Right ventricle myocardium superior (tissue), 1 donor: ENCODE results near the gene EHBP1L1. TPM values are rescaled to one million over a fixed set of nuclear protein-coding genes. Genes with fewer than 3 reads are reported as not detected.

ENCODE experiments used
- ATAC-seq: fragments of 200-7000 bp; cut with Tn5 transposase; one replicate; pipeline ENCODE4 v1.9.1; 2020; ENCODE audit warnings: mild to moderate bottlenecking; ENCODE audit not compliant: poor library complexity
- DNase-seq: peaks from one replicate; pipeline ENCODE4 v3.0.0-alpha.2; 2020
- intact Hi-C: fragments of 100-400 bp; cut with DNase I; formaldehyde crosslinking; loops from one replicate; pipeline ENCODE4 v1.11.2; 2022
- total RNA-seq: library from RNA; stranded (reverse); fragmentation: NEBNext Ultra II Directional; extraction: Animal tissue kit (Norgen Biotek cat#: 25700); gene quantifications from one replicate; pipeline ENCODE4 v1.2.1, GENCODE V29; 2021
- donor health status: DM: no; HTN: yes; CAD: no; lungs with severe emphysema.

Gene EHBP1L1
- total RNA-seq, 1 donor from 2014 or later = 44.9 TPM

DNA sequence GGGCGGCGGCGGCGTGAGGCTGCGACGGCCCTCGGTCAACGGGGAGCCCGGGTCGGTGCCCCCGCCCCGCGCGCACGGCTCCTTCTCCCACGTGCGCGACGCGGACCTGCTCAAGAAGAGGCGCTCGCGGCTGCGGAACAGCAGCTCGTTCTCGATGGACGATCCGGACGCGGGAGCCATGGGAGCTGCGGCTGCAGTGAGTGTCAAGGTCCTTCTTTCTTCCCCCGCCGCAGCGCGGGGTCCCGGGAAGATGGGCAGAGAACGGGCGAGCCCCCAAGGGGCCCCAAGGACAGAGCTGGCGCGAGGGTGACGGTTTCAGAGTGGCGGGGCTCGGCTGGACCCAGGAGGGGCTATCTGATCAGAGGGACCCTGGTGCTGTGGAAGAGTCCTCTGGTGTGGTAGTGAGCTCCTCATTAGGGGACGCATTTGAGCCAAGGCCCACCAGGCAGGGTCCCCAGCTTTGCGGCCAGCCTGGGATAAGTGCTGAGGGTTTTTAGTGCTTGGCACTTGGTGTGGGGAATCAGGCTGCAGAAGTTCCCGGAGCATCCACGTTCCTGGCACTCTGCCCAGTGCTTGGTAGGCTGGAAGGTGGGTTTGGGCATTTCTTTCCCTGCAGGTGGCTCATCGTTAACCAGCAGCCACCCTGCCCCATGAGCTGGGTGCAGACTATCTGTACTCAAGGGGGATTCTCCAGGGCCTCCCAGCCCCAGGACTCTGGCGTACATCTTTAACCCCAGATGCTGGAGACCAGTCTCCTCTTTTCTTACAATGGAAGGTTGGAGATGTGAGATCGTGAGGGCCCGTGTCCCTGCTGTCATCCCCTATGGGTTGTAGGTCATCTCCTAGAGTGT is 9.8 kb downstream of the EHBP1L1 start:
- DNase-seq (no peak), ATAC-seq (no peak)
- intact Hi-C loops = no loop called here

- ATAC-seq (no peak), DNase-seq (no peak)
- intact Hi-C loops = no loop called here
These were observed 10.4 kb downstream of the EHBP1L1 start for GRCh38 chr11:65586247-65586630.

DNA sequence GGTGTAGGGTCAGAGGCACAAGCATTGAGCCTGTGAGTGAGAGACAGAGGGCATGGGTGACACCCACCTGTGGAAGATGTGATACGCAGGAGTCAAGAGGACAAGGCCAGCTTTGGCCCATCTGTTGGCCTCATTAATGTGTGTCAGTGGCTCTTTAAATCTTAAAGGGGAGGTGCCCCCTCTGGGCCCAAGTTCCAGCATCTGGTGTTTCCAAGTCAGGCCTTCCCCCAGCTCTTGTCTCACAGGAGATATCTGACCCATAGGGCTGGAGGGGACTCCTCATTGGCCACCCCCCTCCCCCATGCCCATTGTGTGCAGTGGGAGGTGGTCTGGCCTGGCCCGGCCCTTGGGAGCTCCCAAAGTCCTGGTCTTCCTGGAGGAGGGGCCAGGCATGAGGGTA is 10.8 kb downstream of the EHBP1L1 start:
- ATAC-seq (peak; percentile 20), DNase-seq (no peak)
- intact Hi-C loops = no loop called here

DNA sequence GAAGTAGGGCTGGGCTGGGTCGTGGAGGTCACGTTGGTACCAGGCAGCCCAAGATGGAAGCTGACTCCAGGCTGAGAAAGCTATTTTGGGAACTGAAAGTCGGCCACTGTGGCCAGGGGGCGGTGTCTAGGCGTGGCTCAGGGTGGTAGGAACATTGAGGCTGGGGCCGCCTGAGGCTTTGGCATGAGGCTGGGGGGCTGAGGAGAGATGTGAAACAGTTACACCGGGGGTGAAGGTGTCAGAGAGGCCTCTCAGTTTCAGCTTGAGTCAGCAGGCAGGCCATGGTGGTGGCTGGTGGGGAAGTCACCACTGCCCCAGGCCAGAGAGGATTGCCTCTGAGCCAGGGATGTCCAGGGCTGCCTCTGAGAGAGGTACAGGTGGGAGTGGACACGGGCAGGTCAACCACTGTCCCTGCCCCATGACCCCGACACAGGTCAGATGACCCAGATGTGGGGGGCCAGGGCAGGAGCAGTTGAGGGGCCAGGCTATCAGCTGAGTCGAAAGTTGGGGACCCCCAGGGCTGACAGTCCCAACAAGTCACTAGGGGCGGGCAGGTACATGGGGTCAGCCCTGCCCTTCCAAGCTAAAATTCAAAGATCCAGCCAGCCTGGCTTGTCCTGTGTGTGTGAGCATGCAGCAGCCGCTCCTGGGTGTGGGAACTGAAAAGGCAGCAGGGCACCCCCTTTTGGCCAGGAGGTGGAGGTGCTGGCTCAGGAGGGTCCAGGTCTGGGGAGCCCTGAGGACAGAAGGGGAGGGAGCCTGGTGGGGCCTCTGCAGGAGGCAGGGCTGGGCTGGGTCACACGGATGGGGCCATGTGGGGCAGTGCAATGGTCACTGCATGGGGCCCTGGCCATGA is 12.6 kb downstream of the EHBP1L1 start:
- ATAC-seq (peak; percentile 68), DNase-seq (peak; percentile 76)
- intact Hi-C loops = no loop called here

DNA sequence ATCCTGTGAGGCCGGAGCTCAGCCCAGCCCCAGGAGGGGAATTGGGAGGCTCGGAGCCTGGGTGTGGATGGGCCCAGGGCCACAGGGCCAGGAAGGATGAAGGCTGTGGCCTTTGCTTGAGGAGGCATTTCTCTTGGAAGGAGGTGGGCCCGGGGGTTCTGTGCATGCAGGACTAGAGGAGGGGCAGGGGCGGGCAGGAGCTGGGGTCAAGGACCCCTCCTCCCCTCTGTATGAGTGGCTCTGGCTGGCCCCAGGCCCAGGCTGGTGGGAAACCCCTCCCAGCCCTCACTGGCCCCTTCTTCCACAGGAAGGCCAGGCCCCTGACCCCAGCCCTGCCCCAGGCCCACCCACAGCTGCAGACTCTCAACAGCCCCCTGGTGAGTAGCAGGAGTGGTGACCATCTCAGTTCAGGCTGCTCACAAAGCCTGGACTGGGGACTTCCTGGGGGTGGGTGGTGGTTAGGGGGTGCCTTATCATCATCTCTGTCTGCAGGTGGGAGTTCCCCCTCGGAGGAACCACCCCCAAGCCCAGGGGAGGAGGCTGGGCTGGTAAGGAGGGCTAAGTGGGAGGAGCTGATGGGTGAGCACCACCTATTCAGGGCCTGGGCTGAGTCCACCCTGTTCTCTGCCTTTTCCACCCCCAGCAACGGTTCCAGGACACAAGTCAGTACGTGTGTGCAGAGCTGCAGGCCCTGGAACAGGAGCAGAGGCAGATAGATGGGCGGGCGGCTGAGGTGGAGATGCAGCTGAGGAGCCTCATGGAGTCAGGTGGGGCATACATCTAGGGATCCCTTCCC is 13.8 kb downstream of the EHBP1L1 start:
- ATAC-seq = no peak
- no peak for DNase-seq
- intact Hi-C loops = no loop called here

- peak; percentile 77 for DNase-seq
- intact Hi-C loops = no loop called here
- ATAC-seq = no peak
These were observed 14.4 kb downstream of the EHBP1L1 start for GRCh38 chr11:65590240-65590738.

DNA sequence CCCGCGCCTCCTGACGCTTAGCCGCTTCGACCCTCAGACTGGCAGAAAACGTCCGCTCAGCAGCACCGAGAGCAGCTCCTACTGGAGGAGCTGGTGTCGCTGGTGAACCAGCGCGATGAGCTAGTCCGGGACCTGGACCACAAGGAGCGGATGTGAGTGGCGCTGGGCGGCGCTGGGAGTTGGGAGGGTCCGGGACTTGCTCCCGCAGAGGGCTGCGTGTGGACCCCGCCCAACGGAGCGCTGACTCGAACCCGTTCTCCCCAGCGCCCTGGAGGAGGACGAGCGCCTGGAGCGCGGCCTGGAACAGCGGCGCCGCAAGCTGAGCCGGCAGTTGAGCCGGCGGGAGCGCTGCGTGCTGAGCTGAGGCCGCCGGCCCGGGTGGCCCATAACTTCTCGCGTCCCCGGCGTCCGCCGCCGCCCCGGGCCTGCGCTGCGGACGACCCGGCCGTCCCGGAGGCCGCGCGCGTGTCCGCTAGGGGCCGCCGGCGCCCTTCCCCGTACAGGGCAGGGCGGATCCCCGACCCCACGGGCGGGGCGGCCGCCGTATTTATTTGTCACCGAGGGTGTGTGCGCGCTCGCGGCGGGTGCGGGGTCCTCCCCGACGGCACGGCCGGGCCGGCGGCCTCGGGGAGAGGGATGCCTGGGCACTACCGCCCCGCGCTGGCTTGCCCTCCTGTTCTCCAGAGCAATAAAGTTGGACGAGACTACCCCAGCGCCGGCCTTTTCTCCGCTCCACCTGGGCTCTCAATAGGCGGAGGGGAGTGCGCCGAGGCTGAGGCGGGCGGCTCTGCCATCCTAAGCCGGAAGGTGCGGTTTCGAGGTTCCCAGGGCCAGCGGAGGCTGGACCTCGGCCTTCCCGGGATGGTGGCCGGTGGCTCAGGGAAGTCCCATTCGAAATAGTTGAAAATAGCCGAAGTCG is 16.3 kb downstream of the EHBP1L1 start:
- DNase-seq (no peak), ATAC-seq (peak; percentile 42)
- intact Hi-C loops = no loop called here

- no peak for DNase-seq
- intact Hi-C loops = no loop called here
These were observed 17.1 kb downstream of the EHBP1L1 start for GRCh38 chr11:65592858-65593517.

DNA sequence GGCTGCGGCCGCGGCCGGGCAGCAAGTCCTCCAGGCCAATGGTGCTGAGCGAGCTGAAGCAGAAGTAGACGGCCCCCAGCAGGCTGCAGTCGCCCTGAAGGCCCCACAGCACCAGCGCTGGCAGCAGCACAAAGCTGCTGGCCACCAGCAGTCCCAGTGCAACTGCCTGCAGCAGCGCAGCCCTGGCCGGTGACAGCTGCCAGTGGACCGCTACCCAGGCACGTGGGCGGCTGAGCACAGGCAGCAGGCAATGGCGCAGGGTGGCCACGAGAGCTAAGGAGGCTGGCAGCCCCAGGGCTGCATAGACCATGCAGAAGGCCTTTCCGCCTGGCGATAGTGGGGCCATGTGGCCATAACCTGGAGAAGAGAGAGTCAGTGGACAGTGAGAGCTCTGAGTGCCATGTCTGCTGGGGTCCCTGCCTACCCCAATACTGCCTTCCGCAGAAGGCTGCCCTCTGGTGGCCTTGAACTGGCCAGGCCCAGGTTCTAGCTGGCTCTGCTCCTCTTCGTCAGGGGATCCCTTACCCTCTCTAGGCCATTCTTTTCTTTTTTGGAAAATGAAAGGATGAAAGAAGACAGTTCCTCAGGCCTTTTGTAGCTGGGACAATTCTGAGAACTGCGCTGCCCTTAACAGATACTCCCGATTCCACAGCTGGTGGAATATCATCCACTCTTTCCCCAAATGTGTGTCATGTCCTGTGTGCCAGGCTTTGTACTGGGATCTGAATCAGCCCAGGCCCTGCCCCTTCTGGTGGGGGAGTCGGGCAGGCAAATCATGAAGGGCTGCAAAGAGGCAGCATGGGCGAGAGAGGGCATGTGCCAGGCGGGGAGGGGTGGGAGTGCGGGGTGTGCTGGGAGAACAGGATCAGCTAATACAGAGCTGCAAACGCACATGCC is 17.9 kb downstream of the EHBP1L1 start:
- intact Hi-C loops = no loop called here
- peak; percentile 76 for DNase-seq
- peak; percentile 47 for ATAC-seq

More at GRCh38 chr11:65592858-65593517, 17.1 kb downstream of the EHBP1L1 start:
- no peak for ATAC-seq

- DNase-seq = no peak
- intact Hi-C loops = no loop called here
- no peak for ATAC-seq
These were observed 19.3 kb downstream of the EHBP1L1 start for GRCh38 chr11:65595131-65595530.

- intact Hi-C loops = no loop called here
- DNase-seq = no peak
- ATAC-seq = no peak
These were observed 19.9 kb downstream of the EHBP1L1 start, which contains the start of gene KCNK7 for GRCh38 chr11:65595543-65596281. TSS of gene KCNK7 (minus strand) at chr11:65595800. CDS start at chr11:65595772, 28 bp downstream.

GRCh38 chr11:65596520-65596919 is 20.7 kb downstream of the EHBP1L1 start:
- ATAC-seq (no peak), DNase-seq (no peak)
- intact Hi-C loops = no loop called here

GRCh38 chr11:65598258-65598699 is 22.4 kb downstream of the EHBP1L1 start:
- ATAC-seq = no peak
- DNase-seq = no peak
- intact Hi-C loops = no loop called here

DNA sequence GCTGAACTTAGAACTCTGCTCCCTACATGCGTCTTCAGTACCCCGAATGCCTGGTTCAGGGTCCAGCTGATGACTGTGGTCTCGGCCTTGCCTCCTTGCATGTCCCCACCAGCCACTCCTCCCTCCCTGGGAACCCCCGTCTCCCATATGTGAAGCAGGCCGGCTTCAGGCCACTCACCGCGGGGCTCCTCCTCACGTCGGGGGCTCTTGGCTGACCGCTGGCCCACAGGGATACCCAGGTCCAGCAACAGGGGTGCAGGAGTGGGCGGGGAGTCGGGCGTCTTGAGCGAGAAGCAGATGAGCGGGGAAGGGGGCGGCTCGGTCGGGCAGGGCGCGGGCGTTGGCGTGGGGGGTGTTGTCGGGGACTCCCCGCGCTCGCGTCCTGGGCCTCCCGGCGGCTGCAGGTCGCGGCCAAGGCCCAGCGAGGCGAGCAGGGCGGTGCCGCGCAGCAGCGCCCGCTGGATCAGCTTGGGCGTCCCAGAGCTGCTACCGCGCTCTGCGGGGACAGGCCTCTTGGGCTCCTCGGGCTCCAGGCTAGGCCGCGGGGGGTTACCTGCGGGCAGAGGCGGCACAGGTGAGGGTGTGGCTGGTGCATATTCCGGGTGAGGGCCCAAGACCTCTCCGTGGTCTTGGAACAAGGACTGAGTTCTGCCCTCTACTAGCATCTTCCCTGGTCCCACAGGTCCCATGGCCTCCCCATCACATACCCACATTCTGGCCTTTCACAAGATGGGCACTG is 23.5 kb downstream of the EHBP1L1 start:
- ATAC-seq = no peak
- DNase-seq = no peak
- intact Hi-C loops = no loop called here

DNA sequence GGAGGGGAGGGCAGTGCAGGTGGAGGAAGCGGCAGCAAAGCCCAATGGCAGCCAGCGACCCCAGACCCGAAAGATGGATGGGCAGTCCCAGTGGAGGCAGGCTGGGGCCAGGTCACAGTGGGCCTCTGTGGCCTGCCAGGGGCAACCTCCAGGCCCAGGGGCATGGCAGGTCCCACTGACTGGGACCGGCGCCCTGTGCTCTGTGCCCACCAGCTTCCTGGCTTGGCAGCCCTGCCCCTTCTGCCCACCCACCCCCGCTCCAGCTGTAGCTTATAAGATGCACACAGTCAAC is 24.0 kb downstream of the EHBP1L1 start:
- ATAC-seq = no peak
- no peak for DNase-seq
- intact Hi-C loops = no loop called here
